ENCODE measurements around the gene SLC2A11.

The SLC2A11 gene

DNA sequence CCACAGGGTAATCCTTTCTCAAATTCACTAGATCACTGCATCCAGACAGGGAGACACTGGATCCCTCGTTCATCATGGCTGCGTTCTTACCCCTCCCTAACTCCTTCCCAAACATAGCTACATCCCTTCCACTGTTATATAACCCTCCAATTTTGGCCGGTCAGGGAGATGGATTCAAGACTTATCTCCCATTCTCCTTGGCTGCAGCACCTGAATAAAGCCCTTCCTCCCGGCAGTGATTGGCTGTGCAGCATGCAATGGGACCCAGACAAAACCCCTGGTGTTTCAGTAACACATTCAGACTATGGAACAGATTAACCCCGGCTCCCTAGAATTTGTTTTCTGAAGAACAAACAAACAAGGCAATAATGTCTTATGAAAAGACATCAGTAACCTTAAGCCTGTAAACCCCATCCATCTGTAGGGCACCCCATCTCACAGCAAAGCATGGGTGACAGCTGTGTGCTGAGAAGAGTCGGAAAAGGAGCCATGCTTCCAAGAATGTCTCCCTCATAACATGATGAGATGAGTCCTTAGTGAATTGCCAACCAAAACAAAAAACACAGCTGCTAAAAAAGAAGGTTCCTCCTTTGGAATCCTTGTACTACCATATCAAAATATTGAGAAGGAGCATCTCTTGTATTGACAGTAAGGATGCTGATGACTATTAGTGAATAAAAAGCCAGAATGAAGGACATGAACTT is 41.5 kb downstream of the SLC2A11 start:
- TF ChIP-seq TAF1 (IDR thresholded peaks at IDR 0.05; ENCODE audit: low read depth) (no peak), NFIC (IDR thresholded peaks at IDR 0.05) (no peak)
- TF ChIP-seq, protein P1, sequence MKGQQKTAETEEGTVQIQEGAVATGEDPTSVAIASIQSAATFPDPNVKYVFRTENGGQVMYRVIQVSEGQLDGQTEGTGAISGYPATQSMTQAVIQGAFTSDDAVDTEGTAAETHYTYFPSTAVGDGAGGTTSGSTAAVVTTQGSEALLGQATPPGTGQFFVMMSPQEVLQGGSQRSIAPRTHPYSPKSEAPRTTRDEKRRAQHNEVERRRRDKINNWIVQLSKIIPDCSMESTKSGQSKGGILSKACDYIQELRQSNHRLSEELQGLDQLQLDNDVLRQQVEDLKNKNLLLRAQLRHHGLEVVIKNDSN (IDR thresholded peaks at IDR 0.05) = no peak

DNA sequence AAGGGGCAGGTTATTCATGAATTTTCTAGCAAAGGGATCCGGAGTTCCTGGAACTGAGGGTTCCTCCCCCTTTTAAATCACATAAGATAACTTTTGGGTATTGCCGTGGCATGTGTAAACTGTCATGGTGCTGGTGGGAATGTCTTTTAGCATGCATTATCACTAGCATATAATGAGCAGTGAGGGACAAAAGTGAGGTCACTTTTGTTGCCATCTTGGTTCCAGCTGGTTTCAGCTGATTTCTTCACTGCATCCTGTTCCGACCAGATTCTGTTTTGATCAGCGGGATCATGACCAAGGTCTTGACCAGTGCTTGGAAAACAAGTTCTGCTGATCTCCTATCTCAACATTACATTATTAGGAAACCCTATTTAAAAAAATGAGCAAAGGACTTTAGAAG is 43.9 kb downstream of the SLC2A11 start:
- TF ChIP-seq EGR1 (IDR thresholded peaks at IDR 0.05) (no peak), CEBPB (IDR thresholded peaks at IDR 0.05) (no peak), TEAD4 (IDR thresholded peaks at IDR 0.05) (no peak), TAF1 (IDR thresholded peaks at IDR 0.05; ENCODE audit: low read depth) (no peak), EP300 (IDR thresholded peaks at IDR 0.05; ENCODE audit: borderline replicate concordance) (no peak), FOXM1 (IDR thresholded peaks at IDR 0.05; ENCODE audit: borderline replicate concordance, low read depth) (no peak), RAD21 (IDR thresholded peaks at IDR 0.05; ENCODE audit: low read depth) (no peak), TCF12 (IDR thresholded peaks at IDR 0.05; ENCODE audit: low read depth) (no peak), ZBTB7A (IDR thresholded peaks at IDR 0.05; ENCODE audit: low read depth) (no peak), NFIC (IDR thresholded peaks at IDR 0.05) (no peak), CREB1 (IDR thresholded peaks at IDR 0.05; ENCODE audit: low read depth) (no peak), YY1 (IDR thresholded peaks at IDR 0.05; ENCODE audit: low read depth) (no peak)
- TF ChIP-seq, protein P2, sequence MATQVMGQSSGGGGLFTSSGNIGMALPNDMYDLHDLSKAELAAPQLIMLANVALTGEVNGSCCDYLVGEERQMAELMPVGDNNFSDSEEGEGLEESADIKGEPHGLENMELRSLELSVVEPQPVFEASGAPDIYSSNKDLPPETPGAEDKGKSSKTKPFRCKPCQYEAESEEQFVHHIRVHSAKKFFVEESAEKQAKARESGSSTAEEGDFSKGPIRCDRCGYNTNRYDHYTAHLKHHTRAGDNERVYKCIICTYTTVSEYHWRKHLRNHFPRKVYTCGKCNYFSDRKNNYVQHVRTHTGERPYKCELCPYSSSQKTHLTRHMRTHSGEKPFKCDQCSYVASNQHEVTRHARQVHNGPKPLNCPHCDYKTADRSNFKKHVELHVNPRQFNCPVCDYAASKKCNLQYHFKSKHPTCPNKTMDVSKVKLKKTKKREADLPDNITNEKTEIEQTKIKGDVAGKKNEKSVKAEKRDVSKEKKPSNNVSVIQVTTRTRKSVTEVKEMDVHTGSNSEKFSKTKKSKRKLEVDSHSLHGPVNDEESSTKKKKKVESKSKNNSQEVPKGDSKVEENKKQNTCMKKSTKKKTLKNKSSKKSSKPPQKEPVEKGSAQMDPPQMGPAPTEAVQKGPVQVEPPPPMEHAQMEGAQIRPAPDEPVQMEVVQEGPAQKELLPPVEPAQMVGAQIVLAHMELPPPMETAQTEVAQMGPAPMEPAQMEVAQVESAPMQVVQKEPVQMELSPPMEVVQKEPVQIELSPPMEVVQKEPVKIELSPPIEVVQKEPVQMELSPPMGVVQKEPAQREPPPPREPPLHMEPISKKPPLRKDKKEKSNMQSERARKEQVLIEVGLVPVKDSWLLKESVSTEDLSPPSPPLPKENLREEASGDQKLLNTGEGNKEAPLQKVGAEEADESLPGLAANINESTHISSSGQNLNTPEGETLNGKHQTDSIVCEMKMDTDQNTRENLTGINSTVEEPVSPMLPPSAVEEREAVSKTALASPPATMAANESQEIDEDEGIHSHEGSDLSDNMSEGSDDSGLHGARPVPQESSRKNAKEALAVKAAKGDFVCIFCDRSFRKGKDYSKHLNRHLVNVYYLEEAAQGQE (IDR thresholded peaks at IDR 0.05; ENCODE audit: low read depth) = no peak
- TF ChIP-seq, protein P1 (IDR thresholded peaks at IDR 0.05) = no peak
- TF ChIP-seq, protein P3, sequence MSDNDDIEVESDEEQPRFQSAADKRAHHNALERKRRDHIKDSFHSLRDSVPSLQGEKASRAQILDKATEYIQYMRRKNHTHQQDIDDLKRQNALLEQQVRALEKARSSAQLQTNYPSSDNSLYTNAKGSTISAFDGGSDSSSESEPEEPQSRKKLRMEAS (IDR thresholded peaks at IDR 0.05) = no peak

DNA sequence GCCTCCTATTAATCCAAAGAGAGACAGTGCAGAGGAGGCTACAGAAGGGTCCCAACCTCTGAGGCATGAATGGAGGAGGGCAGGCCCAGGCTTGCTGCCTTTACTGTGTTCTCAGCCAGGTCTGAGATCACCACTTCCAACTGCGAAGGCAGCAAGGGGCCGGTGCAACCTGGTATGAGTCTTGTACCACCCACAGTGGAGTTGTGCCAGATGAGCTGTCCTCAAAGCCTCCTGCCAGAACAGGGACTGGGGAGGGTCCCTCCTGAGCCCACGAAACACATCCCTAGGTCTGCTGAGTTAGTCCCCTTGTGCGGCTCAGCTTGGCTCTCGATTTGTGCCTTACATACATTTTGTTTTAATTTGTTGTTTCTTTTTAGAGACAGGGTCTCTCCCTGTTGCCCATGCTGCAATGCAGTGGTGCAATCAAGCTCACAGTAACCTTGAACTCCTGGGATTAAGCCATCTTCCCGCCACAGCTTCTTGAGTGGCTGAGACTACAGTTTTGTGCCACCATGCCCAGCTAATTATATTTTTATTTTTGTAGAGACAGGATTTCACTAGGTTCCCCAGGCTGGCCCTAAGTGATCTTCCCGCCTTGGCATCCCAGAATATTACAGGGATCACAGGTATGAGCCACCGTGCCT is 45.8 kb downstream of the SLC2A11 start:
- TF ChIP-seq FOXM1 (IDR thresholded peaks at IDR 0.05; ENCODE audit: borderline replicate concordance, low read depth) (no peak), EGR1 (IDR thresholded peaks at IDR 0.05) (no peak), TCF12 (IDR thresholded peaks at IDR 0.05; ENCODE audit: low read depth) (no peak), CEBPB (IDR thresholded peaks at IDR 0.05) (no peak), NFIC (IDR thresholded peaks at IDR 0.05) (no peak), CREB1 (IDR thresholded peaks at IDR 0.05; ENCODE audit: low read depth) (no peak), RAD21 (IDR thresholded peaks at IDR 0.05; ENCODE audit: low read depth) (no peak), YY1 (IDR thresholded peaks at IDR 0.05; ENCODE audit: low read depth) (no peak), ZBTB7A (IDR thresholded peaks at IDR 0.05; ENCODE audit: low read depth) (no peak)
- TF ChIP-seq, protein P2 (IDR thresholded peaks at IDR 0.05; ENCODE audit: low read depth) = no peak
- TF ChIP-seq, protein P3 (IDR thresholded peaks at IDR 0.05) = no peak

DNA sequence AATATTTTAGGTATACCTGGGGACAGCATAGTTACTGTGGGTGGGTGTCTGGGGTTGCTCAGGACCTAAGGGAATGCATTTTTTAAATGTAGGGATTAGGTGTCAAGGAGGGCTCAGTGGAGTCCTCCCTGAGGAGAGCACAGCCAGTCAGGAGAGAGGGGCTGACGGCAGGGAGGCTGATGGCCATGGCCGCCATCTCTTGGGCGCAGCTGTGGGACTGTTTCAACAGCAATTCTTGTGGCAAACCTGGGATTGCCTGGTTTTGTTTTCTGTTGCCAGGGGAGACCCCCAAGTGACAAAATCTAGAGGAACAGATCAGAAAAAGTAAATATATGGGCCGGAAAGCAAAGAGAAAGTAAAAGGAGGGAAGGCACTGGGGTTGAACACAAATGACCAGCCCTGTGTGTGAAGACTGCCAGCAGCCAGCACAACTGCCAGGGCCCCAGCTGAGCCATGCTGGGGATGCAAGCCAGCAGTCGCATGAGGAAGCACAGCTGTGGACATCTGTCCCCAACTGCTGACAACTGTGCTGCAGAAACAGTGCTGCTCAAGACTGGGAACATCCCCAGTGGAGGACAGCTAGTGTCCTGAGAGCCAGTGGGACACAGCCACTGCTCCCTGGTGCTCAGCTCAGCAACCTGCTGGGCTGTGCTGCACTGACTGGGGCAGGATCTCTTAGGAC is 47.0 kb downstream of the SLC2A11 start:
- TF ChIP-seq CREB1 (IDR thresholded peaks at IDR 0.05; ENCODE audit: low read depth) (no peak), EGR1 (IDR thresholded peaks at IDR 0.05) (no peak), FOXM1 (IDR thresholded peaks at IDR 0.05; ENCODE audit: borderline replicate concordance, low read depth) (no peak), TEAD4 (IDR thresholded peaks at IDR 0.05) (no peak), TAF1 (IDR thresholded peaks at IDR 0.05; ENCODE audit: low read depth) (no peak), NFIC (IDR thresholded peaks at IDR 0.05) (no peak), ZBTB7A (IDR thresholded peaks at IDR 0.05; ENCODE audit: low read depth) (no peak), CEBPB (IDR thresholded peaks at IDR 0.05) (no peak), EP300 (IDR thresholded peaks at IDR 0.05; ENCODE audit: borderline replicate concordance) (no peak), YY1 (IDR thresholded peaks at IDR 0.05; ENCODE audit: low read depth) (no peak), TCF12 (IDR thresholded peaks at IDR 0.05; ENCODE audit: low read depth) (no peak)
- TF ChIP-seq, protein P1 (IDR thresholded peaks at IDR 0.05) = no peak
- TF ChIP-seq, protein P2 (IDR thresholded peaks at IDR 0.05; ENCODE audit: low read depth) = no peak
- TF ChIP-seq, protein P3 (IDR thresholded peaks at IDR 0.05) = no peak

Measured in Ishikawa (cell line).